SU-DHL-6 (cell line): ENCODE measurements around the gene GLOD5.

Experiments
- CTCF ChIP-seq: fragments of 200-600 bp; sonication (generic); IDR thresholded peaks from one replicate; pipeline ENCODE4 v1.5.1; 2017; ENCODE audit warnings: antibody characterized with exemption, mild to moderate bottlenecking, low read length, moderate library complexity; ENCODE audit not compliant: insufficient read depth, poor library complexity, severe bottlenecking
- EZH2phosphoT487 ChIP-seq: fragments of 200-600 bp; sonication (generic), shearing (Covaris generic); conservative IDR thresholded peaks from 2 replicates; pipeline ENCODE4 v1.6.1; 2018; ENCODE audit warnings: mild to moderate bottlenecking, antibody characterized with exemption, low read length, moderate library complexity, mixed read lengths

- TF ChIP-seq CTCF (no peak), EZH2phosphoT487 (no peak)
These were observed 25.4 kb downstream of the GLOD5 start for GRCh38 chrX:48786825-48787504.
